ENCODE results near the gene SFMBT1. TPM values are rescaled to one million over a fixed set of nuclear protein-coding genes. Genes with fewer than 3 reads are reported as not detected.

Gene SFMBT1
- polyA plus RNA-seq, 1 of the 3 experiments (the other 2 are of a cell fraction) = 0.72 TPM

- Histone ChIP-seq H3K27ac (ENCODE audit: low read depth in 2 of 2, low read length in 1 of 2) (no peak overlapping the region), H3K36me3 (replicated peaks in 1 of 2; ENCODE audit: control insufficient read depth in 1 of 2, insufficient read depth in 2 of 2, low read length in 1 of 2) (no peaks in the 10 kb centered on the region), H3K4me1 (ENCODE audit: control insufficient read depth in 1 of 2, insufficient read depth in 2 of 2, low read depth in 1 of 2, low read length in 1 of 2) (peaks cover 0 to 18% of the 10 kb centered on the region in 2 experiments; a peak in 1 of 4 replicates), H3F3A (replicated peaks; ENCODE audit: insufficient read depth) (no peaks in the 10 kb centered on the region), H3K9me3 (no peaks in the 10 kb centered on the region), H3K4me2 (no peak overlapping the region), H3K9ac (no peak overlapping the region), H4K20me1 (ENCODE audit: insufficient read depth) (no peaks in the 10 kb centered on the region), H3K79me2 (ENCODE audit: insufficient read depth) (no peaks in the 10 kb centered on the region), H3K27me3 (ENCODE audit: insufficient read depth) (no peaks in the 10 kb centered on the region), H2AFZ (ENCODE audit: low read depth) (no peak overlapping the region), H3K9me2 (no peaks in the 10 kb centered on the region), H3K4me3 (ENCODE audit: low read depth in 2 of 2, low read length in 1 of 2) (no peak overlapping the region)
- DNase-seq = no peak
- WGBS (ENCODE audit: low lambda C conversion rate) = 82% methylated on average over 7 of the region's 7 CpGs
- POLR2A ChIA-PET = no interaction called here
- TF ChIP-seq PBX3 (IDR thresholded peaks at IDR 0.05) (no peak), REST (IDR thresholded peaks at IDR 0.05; ENCODE audit: low read depth, low read length) (no peak), MAX (IDR thresholded peaks at IDR 0.05; ENCODE audit: low read depth) (no peak), TEAD4 (IDR thresholded peaks at IDR 0.05; ENCODE audit: borderline replicate concordance, insufficient read depth) (no peak), FOXM1 (IDR thresholded peaks at IDR 0.05; ENCODE audit: low read depth) (no peak), NRF1 (IDR thresholded peaks at IDR 0.05; ENCODE audit: low read depth, low read length) (no peak), FOXJ3 (CRISPR knock-in tag; IDR thresholded peaks at IDR 0.05) (no peak)
- CTCF ChIA-PET = interaction anchor here (1.0 to 2.5 kb wide), 2 partner anchors 9 to 146 kb away, joined by 3 to 5 read pairs; no protein-coding TSS in a partner anchor
These were observed 34.8 kb upstream of the SFMBT1 start for GRCh38 chr3:53080612-53081205.

- no peak overlapping the region for H2AFZ ChIP-seq (ENCODE audit: low read depth)
- no peaks in the 10 kb centered on the region for H3K9me2 ChIP-seq
- no peaks in the 10 kb centered on the region for H4K20me1 ChIP-seq (ENCODE audit: insufficient read depth)
- no peaks in the 10 kb centered on the region for H3K36me3 ChIP-seq (replicated peaks in 1 of 2; ENCODE audit: control insufficient read depth in 1 of 2, insufficient read depth in 2 of 2, low read length in 1 of 2)
- no peaks in the 10 kb centered on the region for H3K79me2 ChIP-seq (ENCODE audit: insufficient read depth)
- no peak overlapping the region for H3K27ac ChIP-seq (ENCODE audit: low read depth in 2 of 2, low read length in 1 of 2)
- CTCF ChIA-PET = interaction anchor here (0.7 to 2.5 kb wide), 4 partner anchors 8 to 229 kb away, joined by 3 to 5 read pairs (median 3); no protein-coding TSS in a partner anchor
- no peaks in the 10 kb centered on the region for H3F3A ChIP-seq (replicated peaks; ENCODE audit: insufficient read depth)
- WGBS (ENCODE audit: low lambda C conversion rate) = 82% methylated on average over 10 of the region's 12 CpGs
- no peak overlapping the region for H3K4me2 ChIP-seq
- no peaks in the 10 kb centered on the region for H3K9me3 ChIP-seq
- H3K4me1 ChIP-seq (ENCODE audit: control insufficient read depth in 1 of 2, insufficient read depth in 2 of 2, low read depth in 1 of 2, low read length in 1 of 2) = peaks cover 0 to 16% of the 10 kb centered on the region in 2 experiments; a peak in 1 of 4 replicates
- DNase-seq = no peak
- TF ChIP-seq USF2 (IDR thresholded peaks at IDR 0.05; ENCODE audit: borderline replicate concordance, low read depth, low read length) = no peak
- TF ChIP-seq FOXJ3 (CRISPR knock-in tag; IDR thresholded peaks at IDR 0.05) = no peak
- no peak for TF ChIP-seq EZH2phosphoT487 (IDR thresholded peaks at IDR 0.05; ENCODE audit: borderline replicate concordance, low read depth)
- no peak for TF ChIP-seq EP300 (IDR thresholded peaks at IDR 0.05; ENCODE audit: borderline replicate concordance in 1 of 2, low read depth in 1 of 2, low read length in 1 of 2)
- no peak for TF ChIP-seq FOXM1 (IDR thresholded peaks at IDR 0.05; ENCODE audit: low read depth)
- TF ChIP-seq PBX3 (IDR thresholded peaks at IDR 0.05) = no peak
- no peak for TF ChIP-seq ELF1 (IDR thresholded peaks at IDR 0.05)
- no peak for TF ChIP-seq TCF12 (IDR thresholded peaks at IDR 0.05)
- TF ChIP-seq RXRA (IDR thresholded peaks at IDR 0.05; ENCODE audit: borderline replicate concordance, low read depth) = no peak
- no peak for TF ChIP-seq TEAD4 (IDR thresholded peaks at IDR 0.05; ENCODE audit: borderline replicate concordance, insufficient read depth)
- no peak for TF ChIP-seq MXI1 (IDR thresholded peaks at IDR 0.05; ENCODE audit: low read depth, low read length)
- TF ChIP-seq YY1 (IDR thresholded peaks at IDR 0.05; ENCODE audit: low read depth) = no peak
- POLR2A ChIA-PET = no interaction called here
- no peaks in the 10 kb centered on the region for H3K27me3 ChIP-seq (ENCODE audit: insufficient read depth)
- no peak overlapping the region for H3K4me3 ChIP-seq (ENCODE audit: low read depth in 2 of 2, low read length in 1 of 2)
- H3K9ac ChIP-seq = no peak overlapping the region
These were observed 34.1 kb upstream of the SFMBT1 start for GRCh38 chr3:53079791-53080555.
